Activated naive CD4-positive, alpha-beta T cell (primary cell): Measurements from ENCODE around the gene BUD31.

Experiments
- DNase-seq, 4 experiments: peaks; one replicate each; lab custom pipeline; 2025; lab: John Stamatoyannopoulos, UW

Gene BUD31

DNA sequence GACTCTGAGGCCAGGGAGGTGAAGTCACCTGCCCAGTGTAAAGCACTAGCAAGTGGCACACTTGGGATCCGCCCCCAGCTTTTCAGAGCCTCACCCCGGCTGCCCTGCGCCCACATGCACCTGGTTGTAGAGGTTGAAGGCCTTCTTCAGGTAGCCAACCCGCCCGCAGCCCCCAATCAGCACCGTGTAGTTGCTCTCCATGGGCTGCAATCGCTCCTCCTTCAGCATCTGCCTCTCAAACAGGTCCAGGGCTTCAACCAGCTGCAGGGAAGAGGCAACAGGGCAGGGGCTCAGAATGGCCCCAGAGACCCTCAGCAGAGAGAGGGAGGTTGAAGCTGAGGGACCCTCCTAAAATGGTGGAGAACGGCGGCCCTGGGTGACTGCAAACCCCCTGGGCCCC is 24.4 kb downstream of the BUD31 start:
- DNase-seq = no peak

DNA sequence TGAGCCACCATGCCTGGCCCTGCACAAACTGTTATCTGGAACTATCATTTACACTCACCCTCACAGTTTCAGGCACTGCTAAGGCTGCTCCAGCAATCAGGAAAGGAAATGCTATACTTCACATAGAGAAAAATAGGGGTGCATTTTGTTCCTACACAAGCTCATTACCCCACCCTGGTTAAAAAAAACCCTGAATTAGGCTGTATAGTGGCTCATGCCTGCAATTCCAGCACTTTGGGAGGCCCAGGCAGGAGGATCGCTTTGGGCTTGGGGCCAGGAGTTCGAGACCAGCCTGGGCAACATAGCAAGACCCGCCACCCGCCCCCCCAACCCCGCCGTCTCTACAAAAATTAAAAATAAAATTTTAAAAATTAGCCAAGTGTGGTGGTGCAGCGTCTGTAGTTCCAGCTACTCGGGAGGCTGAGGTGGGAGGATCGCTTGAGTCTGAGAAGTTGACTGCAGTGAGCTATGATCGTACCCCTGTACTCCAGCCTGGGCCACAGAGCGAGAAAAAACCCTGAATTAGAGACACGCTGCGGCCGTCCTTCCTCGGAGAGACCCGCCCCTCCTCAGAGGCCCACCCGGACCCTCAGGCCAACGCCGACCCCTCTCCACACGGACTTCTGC is 29.3 kb downstream of the BUD31 start:
- DNase-seq = no peak

DNA sequence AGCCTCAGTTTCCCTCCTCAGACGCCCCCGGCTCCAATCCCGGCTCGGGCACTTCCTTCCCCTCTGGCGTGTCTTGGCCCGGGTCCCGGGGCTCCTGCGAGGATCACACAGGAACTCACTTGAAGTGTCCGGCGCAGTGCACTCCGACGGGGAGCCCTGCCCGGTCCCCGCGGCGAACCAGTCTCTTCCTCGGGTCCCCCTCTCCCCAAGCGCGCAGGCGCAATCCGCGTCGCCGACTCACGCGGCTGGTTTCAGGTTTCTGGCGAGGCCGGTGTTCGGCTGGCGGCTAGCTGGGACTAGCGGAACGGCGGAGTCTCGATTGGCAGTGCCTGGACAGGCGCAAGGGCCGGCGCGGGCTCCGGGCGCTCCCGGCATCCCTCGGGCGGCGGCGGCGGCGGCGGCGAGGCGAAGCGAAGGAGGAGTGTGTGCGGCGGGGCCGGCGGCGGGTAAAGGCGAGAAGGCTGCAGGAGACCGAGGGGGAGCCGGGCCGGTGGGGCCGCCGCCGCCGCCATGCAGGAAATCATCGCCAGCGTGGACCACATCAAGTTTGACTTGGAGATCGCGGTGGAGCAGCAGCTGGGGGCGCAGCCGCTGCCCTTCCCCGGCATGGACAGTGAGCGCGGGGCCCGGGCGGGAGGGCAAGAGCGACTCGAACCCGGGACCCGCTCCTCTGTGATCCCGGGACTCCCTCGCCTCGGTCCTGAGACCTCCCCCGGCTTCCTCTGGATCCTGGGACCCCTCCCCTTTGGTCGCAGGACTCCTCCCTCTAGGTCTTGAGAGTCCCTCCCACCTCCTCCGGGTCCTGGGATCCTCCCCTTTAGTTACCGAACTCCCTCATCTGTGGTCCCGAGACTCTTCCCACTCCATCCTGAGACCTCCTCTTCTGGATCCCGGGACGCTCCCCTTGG is 30.1 kb downstream of the BUD31 start, which contains the start of the genes CPSF4 and PTCD1:
TSS of gene CPSF4 (plus strand) at position 371 of the 908 bp plus-strand sequence. CDS start at position 511, 140 bp downstream.
TSS of gene PTCD1 (minus strand) at position 226 of the 908 bp plus-strand sequence. CDS start 3,556 bp downstream, outside the sequence.
- DNase-seq = peak; percentile 75 to 82 (median 78)

GRCh38 chr7:99440195-99440594 is 31.4 kb downstream of the BUD31 start:
- DNase-seq = no peak

GRCh38 chr7:99446096-99446495 is 37.3 kb downstream of the BUD31 start:
- DNase-seq = no peak

DNA sequence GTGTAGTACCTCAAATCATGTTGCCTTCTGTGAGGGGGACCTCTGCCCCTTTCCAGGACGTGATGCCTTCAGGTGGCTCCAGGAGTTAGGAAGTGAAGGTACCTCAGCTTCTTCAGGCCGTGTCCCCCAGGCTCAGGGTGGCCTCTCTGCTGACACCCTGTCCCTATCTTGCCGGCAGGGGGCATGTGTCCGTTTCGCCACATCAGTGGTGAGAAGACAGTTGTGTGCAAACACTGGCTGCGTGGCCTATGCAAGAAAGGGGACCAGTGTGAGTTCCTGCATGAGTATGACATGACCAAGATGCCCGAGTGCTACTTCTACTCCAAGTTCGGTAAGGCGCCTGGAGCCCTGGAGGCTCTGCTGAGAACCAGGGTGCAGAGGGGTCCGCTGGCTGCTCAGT is 39.2 kb downstream of the BUD31 start:
- DNase-seq = no peak

DNA sequence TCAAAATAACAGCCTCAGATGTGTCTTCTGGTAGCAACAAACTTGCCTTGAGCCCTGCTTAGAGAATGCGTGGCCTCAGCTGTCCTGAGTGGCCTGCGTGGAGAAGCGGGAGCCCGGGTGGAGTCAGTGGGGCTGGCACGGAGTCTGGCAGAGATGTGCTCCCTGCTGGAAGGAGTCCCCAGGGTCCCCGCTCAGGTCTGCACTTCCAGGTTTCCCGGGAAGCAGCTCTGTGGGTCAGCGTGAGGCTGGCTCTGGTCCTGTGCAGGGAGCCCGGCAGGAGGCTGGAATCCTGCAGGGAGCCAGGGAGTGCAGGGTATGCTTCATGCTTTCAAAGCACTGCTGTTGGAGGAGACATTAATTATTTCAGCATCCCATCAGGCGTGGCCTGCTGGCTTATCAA is 40.1 kb downstream of the BUD31 start:
- no peak for DNase-seq

- no peak for DNase-seq
Observed at GRCh38 chr7:99449326-99449725, 40.6 kb downstream of the BUD31 start.

DNA sequence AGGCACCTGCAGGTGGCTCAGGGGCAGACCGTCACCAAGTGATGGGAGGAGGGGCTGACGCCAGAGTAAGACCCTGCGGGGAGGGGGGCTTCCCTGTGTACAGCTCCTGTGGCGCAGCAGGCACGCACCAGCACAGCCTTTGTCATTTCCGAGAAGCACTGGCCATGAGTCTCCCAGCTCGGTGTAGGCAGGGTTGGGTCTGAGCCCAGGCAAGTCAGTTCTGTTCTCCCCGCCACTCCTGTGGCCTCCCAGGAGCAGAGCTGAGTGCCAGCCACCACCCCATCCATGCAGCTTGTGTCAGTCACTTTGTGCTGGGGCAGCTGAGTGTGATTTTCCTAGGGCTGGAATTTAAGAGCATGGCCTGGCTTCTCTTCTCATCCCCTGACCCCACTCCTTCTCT is 43.2 kb downstream of the BUD31 start:
- DNase-seq = no peak

DNA sequence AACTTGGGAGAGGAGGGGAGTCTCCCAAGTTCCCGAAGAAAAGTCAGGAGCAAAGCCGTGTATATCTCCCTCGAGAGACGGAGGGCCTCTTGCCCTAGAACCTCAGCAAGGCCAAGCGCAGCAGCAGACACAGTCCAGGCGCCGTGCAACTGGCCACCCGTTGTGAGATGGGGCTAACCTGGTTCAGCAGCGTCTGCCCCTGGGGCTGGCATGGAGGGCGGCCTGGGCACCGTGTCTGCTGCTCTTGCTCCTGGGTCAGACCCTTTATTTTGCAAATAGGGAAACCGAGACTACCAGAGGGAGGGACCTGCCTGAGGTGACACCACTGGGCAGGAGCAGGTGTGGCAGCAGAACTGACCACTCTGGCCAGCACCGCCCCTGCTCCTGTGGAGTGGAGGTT is 43.8 kb downstream of the BUD31 start:
- DNase-seq = no peak

DNA sequence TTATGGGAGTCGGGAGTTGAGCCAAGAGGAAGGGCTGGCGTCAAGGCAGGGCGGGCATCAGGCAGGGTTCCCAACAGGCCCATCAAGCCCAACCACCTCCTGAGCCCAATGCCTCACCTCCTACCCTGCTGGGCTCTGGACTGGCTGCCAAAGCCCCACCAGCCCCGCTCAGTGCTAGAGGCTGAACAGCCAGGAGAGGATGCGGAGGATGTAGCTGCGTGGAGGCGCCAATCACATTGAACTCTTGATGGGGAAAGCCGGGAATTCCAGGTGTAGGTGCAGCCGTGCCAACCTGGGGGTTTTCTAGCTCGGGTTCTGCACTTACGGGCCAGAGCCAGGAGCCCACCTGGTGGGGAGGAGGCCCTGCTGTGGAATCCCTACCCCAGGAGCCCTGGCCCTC is 44.3 kb downstream of the BUD31 start:
- no peak for DNase-seq

- DNase-seq = no peak
Observed at GRCh38 chr7:99455874-99456273, 47.1 kb downstream of the BUD31 start.

- DNase-seq = no peak
Observed at GRCh38 chr7:99456288-99456687, 47.5 kb downstream of the BUD31 start.

GRCh38 chr7:99457050-99457649 is 48.4 kb downstream of the BUD31 start:
- DNase-seq = no peak

GRCh38 chr7:99457650-99458493 is 49.1 kb downstream of the BUD31 start:
- no peak for DNase-seq

DNA sequence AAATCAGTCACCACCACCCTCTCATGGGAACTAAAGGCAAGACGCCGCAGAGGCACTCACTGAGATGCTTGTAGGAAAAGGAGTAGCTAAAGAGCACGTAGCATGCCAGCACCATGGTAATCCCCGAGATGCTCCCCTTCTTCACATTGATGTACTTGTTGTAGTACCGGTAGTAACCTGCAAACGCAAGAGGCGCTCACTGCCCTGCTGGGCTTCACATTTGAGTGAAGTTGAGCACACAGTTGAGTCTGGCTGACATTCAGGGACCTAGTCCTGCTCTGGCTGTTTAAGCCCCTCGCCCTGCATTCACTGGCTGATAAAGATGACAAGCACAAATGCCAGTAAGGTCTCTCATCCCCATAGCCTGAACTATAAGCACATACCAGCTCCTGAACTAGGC is 50.3 kb downstream of the BUD31 start:
- peak in 1 of 4 experiments; percentile 7 for DNase-seq

- no peak for DNase-seq
Observed at GRCh38 chr7:99460651-99461050, 51.9 kb downstream of the BUD31 start.

DNA sequence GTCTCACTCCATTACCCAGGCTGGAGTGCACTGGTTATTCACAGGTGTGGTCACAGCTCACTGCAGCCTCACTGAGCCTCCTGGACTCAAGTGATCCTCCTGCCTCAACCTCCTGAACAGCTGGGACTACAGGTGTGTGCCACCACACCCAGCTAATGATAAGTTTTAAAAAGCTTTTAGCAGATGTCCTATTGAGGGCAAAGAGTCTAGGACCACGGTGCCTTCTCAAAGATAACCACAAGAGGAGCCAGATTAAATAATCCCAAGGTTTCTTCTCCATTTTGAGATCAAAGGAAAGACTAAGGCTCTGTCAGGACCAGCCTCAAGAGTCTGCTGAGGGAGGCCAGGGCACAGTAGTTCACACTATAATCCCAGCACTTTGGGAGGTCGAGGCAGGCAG is 52.5 kb downstream of the BUD31 start:
- no peak for DNase-seq

GRCh38 chr7:99465421-99465768 is 56.6 kb downstream of the BUD31 start:
- DNase-seq = no peak

DNA sequence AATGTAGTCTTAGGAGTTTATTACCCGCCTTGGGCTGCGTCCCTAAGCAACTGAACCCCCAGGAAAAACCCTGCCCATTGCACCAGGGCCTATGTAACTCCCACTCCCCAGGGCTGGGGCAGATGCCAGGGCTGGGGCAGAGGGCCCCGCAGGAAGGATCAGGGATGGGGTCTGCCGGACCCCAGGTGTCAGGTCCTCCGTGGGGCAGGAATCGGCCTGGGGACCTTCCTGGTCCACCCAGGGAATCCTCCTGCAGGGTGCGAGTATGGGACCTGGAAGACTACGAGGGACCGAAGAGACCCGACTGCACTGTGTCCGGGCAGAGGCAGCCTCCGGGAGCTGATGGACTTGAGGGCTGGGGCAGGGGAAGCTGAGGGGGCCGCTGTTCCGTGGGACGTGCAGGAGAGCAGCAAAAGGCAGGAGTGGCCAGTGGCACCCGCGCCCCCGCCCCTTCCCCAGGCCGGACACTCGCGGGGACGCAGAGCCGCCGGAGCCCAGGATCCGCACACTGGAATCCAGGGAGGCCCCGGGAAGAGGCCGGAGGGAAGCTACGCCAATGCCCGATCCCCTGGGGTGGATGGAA is 59.7 kb downstream of the BUD31 start:
- DNase-seq = no peak
